Spleen (tissue), 7 donors: ENCODE measurements around the gene NOL9.

ENCODE experiments used
- POLR2AphosphoS5 ChIP-seq, 3 donors: sonication (generic); formaldehyde crosslinking; IDR thresholded peaks; one replicate each; pipeline ENCODE4 v1.5.1; 2017; ENCODE audit warnings: antibody characterized with exemption in 3 of 3
- TF ChIP-seq, protein P1 (sequence below), 11 experiments: fragments of 200-600 bp in 7 of 11; fragments of 450-650 bp in 4 of 11; sonication (generic) in 4 of 11; IDR thresholded peaks in 8 of 11; conservative IDR thresholded peaks in 3 of 11; 1 replicate in 7 of 11; 2 replicates in 4 of 11; pipeline versions ENCODE4 v1.4.0 to v1.8.0; 2016 to 2021; ENCODE audit warnings: antibody characterized with exemption in 11 of 11, inconsistent platforms in 4 of 11, mild to moderate bottlenecking in 1 of 11
- donor health status: DM: no; HTN: no; CAD: no; lungs with moderate emphysema.
- donor health status: DM: no; HTN: no; CAD: no.
- donor health status: DM: no; HTN: no; CAD: no.

GRCh38 chr1:6510493-6510892 lies 43.8 kb downstream of the NOL9 start:
- TF ChIP-seq, protein P1, sequence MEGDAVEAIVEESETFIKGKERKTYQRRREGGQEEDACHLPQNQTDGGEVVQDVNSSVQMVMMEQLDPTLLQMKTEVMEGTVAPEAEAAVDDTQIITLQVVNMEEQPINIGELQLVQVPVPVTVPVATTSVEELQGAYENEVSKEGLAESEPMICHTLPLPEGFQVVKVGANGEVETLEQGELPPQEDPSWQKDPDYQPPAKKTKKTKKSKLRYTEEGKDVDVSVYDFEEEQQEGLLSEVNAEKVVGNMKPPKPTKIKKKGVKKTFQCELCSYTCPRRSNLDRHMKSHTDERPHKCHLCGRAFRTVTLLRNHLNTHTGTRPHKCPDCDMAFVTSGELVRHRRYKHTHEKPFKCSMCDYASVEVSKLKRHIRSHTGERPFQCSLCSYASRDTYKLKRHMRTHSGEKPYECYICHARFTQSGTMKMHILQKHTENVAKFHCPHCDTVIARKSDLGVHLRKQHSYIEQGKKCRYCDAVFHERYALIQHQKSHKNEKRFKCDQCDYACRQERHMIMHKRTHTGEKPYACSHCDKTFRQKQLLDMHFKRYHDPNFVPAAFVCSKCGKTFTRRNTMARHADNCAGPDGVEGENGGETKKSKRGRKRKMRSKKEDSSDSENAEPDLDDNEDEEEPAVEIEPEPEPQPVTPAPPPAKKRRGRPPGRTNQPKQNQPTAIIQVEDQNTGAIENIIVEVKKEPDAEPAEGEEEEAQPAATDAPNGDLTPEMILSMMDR (IDR thresholded peaks at IDR 0.05 in 8 of 11, conservative IDR thresholded peaks at IDR 0.05 in 3 of 11): no peak
- TF ChIP-seq POLR2AphosphoS5 (IDR thresholded peaks at IDR 0.05): no peak
